Chondrocyte (in vitro differentiated cells): ENCODE results near the gene KPNA3. TPM values are rescaled to one million over a fixed set of nuclear protein-coding genes. Genes with fewer than 3 reads are reported as not detected.
A peak's percentile ranks its signal among the peaks of the same experiment; 100 is the strongest.

Source experiments
- DNase-seq: peaks from one replicate; pipeline ENCODE4 v3.0.0; 2021; ENCODE audit warnings: mixed read lengths, low spot score
- H3K27ac Mint-ChIP-seq: one replicate; pipeline ENCODE4 v1.8.0; 2021; ENCODE audit warnings: mild to moderate bottlenecking, moderate library complexity, mixed read lengths; ENCODE audit not compliant: unreplicated experiment
- H3K27me3 Mint-ChIP-seq: 2 replicates; pipeline ENCODE4 v1.8.0; 2021; ENCODE audit warnings: low read depth, mixed read lengths
- H3K36me3 Mint-ChIP-seq: 2 replicates; pipeline ENCODE4 v1.8.0; 2021; ENCODE audit warnings: low read depth, mixed read lengths
- H3K4me1 Mint-ChIP-seq: 2 replicates; pipeline ENCODE4 v1.8.0; 2021; ENCODE audit warnings: low read depth, mild to moderate bottlenecking, mixed read lengths
- H3K4me3 Mint-ChIP-seq: one replicate; pipeline ENCODE4 v1.8.0; 2021; ENCODE audit warnings: mild to moderate bottlenecking, moderate library complexity, mixed read lengths; ENCODE audit not compliant: unreplicated experiment
- H3K9me3 Mint-ChIP-seq: 2 replicates; pipeline ENCODE4 v1.8.0; 2021; ENCODE audit warnings: low read depth, mixed read lengths
- CTCF ChIP-seq: fragments of 200-600 bp; sonication (generic); IDR thresholded peaks from 2 replicates; pipeline ENCODE4 v1.5.0; 2021; ENCODE audit warnings: antibody characterized with exemption, mild to moderate bottlenecking, moderate library complexity
- total RNA-seq: library from RNA; stranded (reverse); gene quantifications from 3 replicates; pipeline ENCODE4 v1.2.1, GENCODE V29; 2021

The KPNA3 gene
- total RNA-seq, 1 donor from 2014 or later = 54.6 TPM

DNA sequence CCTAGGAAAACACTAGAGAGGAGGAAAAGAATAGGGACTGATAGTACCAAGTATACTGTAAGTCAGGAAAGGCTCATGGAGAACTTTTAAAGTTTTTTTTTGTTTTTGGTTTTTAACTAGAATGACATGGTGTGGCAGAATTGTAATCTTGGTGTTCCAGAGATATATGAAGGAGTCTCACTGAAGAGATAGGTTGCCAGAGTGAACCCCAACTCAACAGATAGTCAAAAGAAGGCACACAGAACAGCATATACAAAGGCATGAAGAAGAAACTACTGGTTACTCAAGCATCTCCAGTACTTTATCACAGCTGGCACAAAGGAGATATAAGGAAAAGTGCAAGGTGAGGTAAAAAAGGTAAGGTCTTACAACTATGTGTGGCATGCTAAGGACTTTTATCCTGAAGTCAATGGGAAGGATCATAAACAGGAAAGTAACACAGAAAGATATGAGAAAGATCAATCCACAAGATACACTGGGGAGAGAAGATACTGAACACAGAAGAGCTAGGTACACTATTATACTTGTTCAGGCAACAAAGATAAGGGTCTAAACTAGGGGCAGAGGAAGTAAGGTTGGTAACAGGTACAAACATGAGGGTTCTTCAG, 6.0 kb downstream of the KPNA3 start:
- H3K9me3 Mint-ChIP-seq = no peaks in the 10 kb centered on the region
- no peaks in the 10 kb centered on the region for H3K36me3 Mint-ChIP-seq
- no peak for TF ChIP-seq CTCF
- H3K27ac Mint-ChIP-seq = no peak overlapping the region
- DNase-seq = no peak
- no peaks in the 10 kb centered on the region for H3K27me3 Mint-ChIP-seq
- no peak overlapping the region for H3K4me3 Mint-ChIP-seq
- H3K4me1 Mint-ChIP-seq = peaks cover 70% of the 10 kb centered on the region

- Mint-ChIP-seq H3K4me1 (peaks cover 65% of the 10 kb centered on the region), H3K36me3 (no peaks in the 10 kb centered on the region), H3K4me3 (no peak overlapping the region), H3K27me3 (no peaks in the 10 kb centered on the region), H3K27ac (peak overlapping the region; percentile 69), H3K9me3 (no peaks in the 10 kb centered on the region)
- no peak for TF ChIP-seq CTCF
- no peak for DNase-seq
Observed at GRCh38 chr13:49784886-49785570, 7.5 kb downstream of the KPNA3 start.

DNA sequence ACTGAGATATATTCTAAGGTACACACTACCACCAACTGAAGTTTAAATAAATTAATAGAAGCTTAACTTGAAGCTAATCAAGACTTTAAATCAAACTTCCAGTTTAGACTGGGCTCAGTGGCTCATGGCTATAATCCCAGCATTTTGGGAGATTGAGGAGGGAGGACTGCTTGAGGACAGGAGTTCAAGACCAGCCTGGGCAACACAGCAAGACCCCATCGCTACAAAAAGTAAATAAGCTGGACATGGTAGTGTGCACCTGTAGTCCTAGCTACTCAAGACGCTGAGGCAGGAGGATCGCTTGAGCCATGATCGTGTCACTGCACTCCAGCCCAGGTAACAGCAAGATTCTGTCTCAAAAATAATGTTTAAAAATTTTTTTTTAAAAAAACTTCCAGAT, 8.6 kb downstream of the KPNA3 start:
- no peak overlapping the region for H3K27ac Mint-ChIP-seq
- H3K36me3 Mint-ChIP-seq = no peaks in the 10 kb centered on the region
- H3K4me3 Mint-ChIP-seq = no peak overlapping the region
- peaks cover 59% of the 10 kb centered on the region for H3K4me1 Mint-ChIP-seq
- no peaks in the 10 kb centered on the region for H3K27me3 Mint-ChIP-seq
- no peak for TF ChIP-seq CTCF
- H3K9me3 Mint-ChIP-seq = no peaks in the 10 kb centered on the region
- no peak for DNase-seq

DNA sequence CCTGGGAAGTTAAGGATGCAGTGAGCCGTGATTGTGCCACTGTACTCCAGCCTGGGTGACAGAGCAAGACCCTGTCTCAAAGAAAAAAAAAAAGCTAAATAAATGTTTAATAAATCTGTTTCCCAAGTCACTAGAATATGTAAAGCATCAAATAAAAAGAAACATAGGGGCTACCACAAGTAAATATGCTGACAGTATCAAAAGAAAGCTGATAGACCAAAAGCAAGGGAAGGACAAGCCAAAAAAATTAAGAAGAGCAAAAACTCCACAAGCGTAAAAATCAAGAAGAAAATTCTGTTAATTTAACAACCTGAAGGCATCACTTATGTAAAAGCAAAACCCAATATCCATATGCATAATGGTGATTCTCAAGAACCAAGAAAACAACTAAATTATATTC, 9.7 kb downstream of the KPNA3 start:
- no peak overlapping the region for H3K4me3 Mint-ChIP-seq
- no peaks in the 10 kb centered on the region for H3K36me3 Mint-ChIP-seq
- H3K4me1 Mint-ChIP-seq = peaks cover 53% of the 10 kb centered on the region
- TF ChIP-seq CTCF = no peak
- no peak overlapping the region for H3K27ac Mint-ChIP-seq
- H3K9me3 Mint-ChIP-seq = no peaks in the 10 kb centered on the region
- no peaks in the 10 kb centered on the region for H3K27me3 Mint-ChIP-seq
- DNase-seq = no peak

GRCh38 chr13:49781806-49782205, 10.7 kb downstream of the KPNA3 start:
- no peaks in the 10 kb centered on the region for H3K9me3 Mint-ChIP-seq
- no peak for DNase-seq
- no peak for TF ChIP-seq CTCF
- no peak overlapping the region for H3K4me3 Mint-ChIP-seq
- H3K36me3 Mint-ChIP-seq = no peaks in the 10 kb centered on the region
- no peak overlapping the region for H3K27ac Mint-ChIP-seq
- H3K4me1 Mint-ChIP-seq = peaks cover 57% of the 10 kb centered on the region
- H3K27me3 Mint-ChIP-seq = no peaks in the 10 kb centered on the region
